Ovary (tissue), 9 donors: ENCODE data around the gene UGT1A3. TPM values are rescaled to one million over a fixed set of nuclear protein-coding genes. Genes with fewer than 3 reads are reported as not detected.

Experiments
- DNase-seq, 5 donors: peaks; one replicate each; pipeline ENCODE4 v3.0.0-alpha.2; 2019 to 2020
- H3K27ac ChIP-seq, 2 donors: fragments of 200-600 bp; one replicate each; pipeline versions ENCODE4 v1.5.1 to v1.8.0; 2019 to 2022
- H3K27me3 ChIP-seq: fragments of 200-600 bp; one replicate; pipeline ENCODE4 v1.8.0; 2022
- H3K36me3 ChIP-seq: fragments of 200-600 bp; sonication (generic); one replicate; pipeline ENCODE4 v1.5.1; 2019
- H3K4me1 ChIP-seq: one replicate; pipeline ENCODE4 v1.8.1; 2013; ENCODE audit warnings: mild to moderate bottlenecking, moderate library complexity; ENCODE audit not compliant: insufficient read depth
- H3K4me3 ChIP-seq: fragments of 200-600 bp; sonication (generic); one replicate; pipeline ENCODE4 v1.5.1; 2017
- H3K9me3 ChIP-seq, 2 donors: fragments of 200-600 bp in 1 of 2; sonication (generic) in 1 of 2; one replicate each; pipeline versions ENCODE4 v1.5.1 to v1.8.1; 2013 to 2019; ENCODE audit warnings: mild to moderate bottlenecking in 1 of 2, moderate library complexity in 1 of 2
- EP300 ChIP-seq: sonication (generic); formaldehyde crosslinking; IDR thresholded peaks from one replicate; pipeline ENCODE4 v1.6.1; 2017; ENCODE audit warnings: antibody characterized with exemption
- POLR2A ChIP-seq: fragments of 450-650 bp; IDR thresholded peaks from one replicate; pipeline ENCODE4 v1.6.1; 2017; ENCODE audit warnings: antibody characterized with exemption, mild to moderate bottlenecking, moderate library complexity
- WGBS, 3 donors: extraction: QIAGEN DNeasy Blood & Tissue Kit in 1 of 3; methylation state at CpG; one replicate each; pipeline versions ENCODE4 v1.1.5 to v1.1.7; 2013 to 2017; 5-methylcytosine and 5-hydroxymethylcytosine counted together
- intact Hi-C, 4 donors: fragments of 100-400 bp; cut with DNase I; formaldehyde crosslinking; loops; one replicate each; pipeline versions ENCODE4 v1.11.0 to v1.15.1; 2022 to 2023
- polyA plus RNA-seq, 2 donors: library from polyadenylated mRNA; stranded (reverse); fragments of 200-250 nt in 1 of 2; fragments of 350-450 nt in 1 of 2; fragmentation: Illumina TruSeq in 1 of 2; extraction: RNeasy Lipid Tissue Mini Kit (QIAGEN cat#74804) in 1 of 2; gene quantifications; one replicate each; pipeline ENCODE4 v1.2.3, GENCODE V29; 2013 to 2014
- total RNA-seq, 7 donors: library from RNA; depleted of rRNA in 2 of 7; stranded (reverse); fragments of >200 nt in 2 of 7; fragmentation: NEBNext Ultra II Directional in 3 of 7; extraction: Animal tissue kit (Norgen Biotek cat#: 25700) in 3 of 7; gene quantifications; one replicate each; pipeline versions ENCODE4 v1.1.0 to v1.2.4, GENCODE V29; 2016 to 2023
- TF ChIP-seq, protein P1 (sequence below), 3 donors: fragments of 450-650 bp in 2 of 3; fragments of 200-600 bp in 1 of 3; IDR thresholded peaks; one replicate each; pipeline versions ENCODE4 v1.5.1 to v1.8.0; 2016 to 2022; ENCODE audit warnings: antibody characterized with exemption in 3 of 3, mild to moderate bottlenecking in 1 of 3
- donor health status: DM: no; HTN: no; CAD: no; lungs with moderate emphysema.
- donor health status: DM: no; HTN: no; CAD: no.
- donor health status: Bipolar disorder and iron deficiency.
- donor health status: DM: yes; HTN: yes; CAD: no.
- donor health status: DM: no; HTN: no; CAD: no.
- donor health status: DM: yes; HTN: yes; CAD: no.

Gene UGT1A3
- total and polyA plus RNA-seq, 9 donors, result not detected

DNA sequence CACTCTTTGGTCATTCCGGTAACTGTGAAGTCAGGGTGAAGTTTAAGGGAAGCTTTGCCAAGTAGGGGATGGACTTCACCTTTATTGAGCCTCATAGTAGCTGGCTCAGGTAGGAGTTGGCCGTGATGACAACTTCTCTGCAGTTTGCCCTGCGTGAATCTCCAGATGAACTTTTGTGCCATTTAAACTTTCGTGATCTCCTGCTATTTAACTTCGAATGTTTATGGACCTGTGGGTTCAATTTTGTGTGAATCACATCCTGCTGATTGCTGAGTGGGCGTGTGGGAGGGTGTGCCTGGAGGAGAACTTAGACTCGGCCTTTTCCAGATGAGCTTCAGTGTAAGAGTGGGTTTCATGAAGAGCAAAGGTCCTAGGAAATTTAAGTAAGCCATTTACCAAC lies 35.4 kb downstream of the UGT1A3 start:
- no peaks in the 10 kb centered on the region for H3K27me3 ChIP-seq
- H3K36me3 ChIP-seq, result no peaks in the 10 kb centered on the region
- TF ChIP-seq, protein P1, sequence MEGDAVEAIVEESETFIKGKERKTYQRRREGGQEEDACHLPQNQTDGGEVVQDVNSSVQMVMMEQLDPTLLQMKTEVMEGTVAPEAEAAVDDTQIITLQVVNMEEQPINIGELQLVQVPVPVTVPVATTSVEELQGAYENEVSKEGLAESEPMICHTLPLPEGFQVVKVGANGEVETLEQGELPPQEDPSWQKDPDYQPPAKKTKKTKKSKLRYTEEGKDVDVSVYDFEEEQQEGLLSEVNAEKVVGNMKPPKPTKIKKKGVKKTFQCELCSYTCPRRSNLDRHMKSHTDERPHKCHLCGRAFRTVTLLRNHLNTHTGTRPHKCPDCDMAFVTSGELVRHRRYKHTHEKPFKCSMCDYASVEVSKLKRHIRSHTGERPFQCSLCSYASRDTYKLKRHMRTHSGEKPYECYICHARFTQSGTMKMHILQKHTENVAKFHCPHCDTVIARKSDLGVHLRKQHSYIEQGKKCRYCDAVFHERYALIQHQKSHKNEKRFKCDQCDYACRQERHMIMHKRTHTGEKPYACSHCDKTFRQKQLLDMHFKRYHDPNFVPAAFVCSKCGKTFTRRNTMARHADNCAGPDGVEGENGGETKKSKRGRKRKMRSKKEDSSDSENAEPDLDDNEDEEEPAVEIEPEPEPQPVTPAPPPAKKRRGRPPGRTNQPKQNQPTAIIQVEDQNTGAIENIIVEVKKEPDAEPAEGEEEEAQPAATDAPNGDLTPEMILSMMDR (IDR thresholded peaks at IDR 0.05), result no peak
- no peaks in the 10 kb centered on the region for H3K4me1 ChIP-seq
- no peak overlapping the region for H3K27ac ChIP-seq
- no peak for DNase-seq
- intact Hi-C loops, result no loop called here
- no peak overlapping the region for H3K4me3 ChIP-seq
- 50 to 65% (median 57%) methylated on average over 7 of the region's 7 CpGs for WGBS, 3 donors
- no peaks in the 10 kb centered on the region for H3K9me3 ChIP-seq

DNA sequence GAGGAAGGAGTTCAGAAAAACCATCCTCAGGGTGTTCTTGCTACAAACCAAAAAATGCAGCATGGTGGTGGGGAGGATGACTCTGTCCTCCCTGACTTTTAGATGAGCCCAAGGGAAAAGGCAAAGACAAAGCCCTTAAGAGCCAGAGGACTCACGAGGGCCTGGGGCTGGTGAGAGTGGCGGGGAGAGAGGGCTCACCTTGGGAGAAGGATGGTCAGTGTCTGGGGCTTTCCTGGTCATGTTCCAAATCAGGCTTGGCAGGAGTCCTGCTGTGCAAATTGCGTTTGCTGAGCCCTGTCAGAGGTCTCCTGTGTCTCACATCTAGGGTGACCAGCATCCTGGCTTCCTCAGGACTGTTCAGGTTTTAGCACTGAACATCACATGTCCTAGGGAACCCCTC lies 35.9 kb downstream of the UGT1A3 start:
- intact Hi-C loops, result no loop called here
- Histone ChIP-seq H3K36me3 (no peaks in the 10 kb centered on the region), H3K27me3 (no peaks in the 10 kb centered on the region), H3K9me3 (no peaks in the 10 kb centered on the region), H3K4me3 (no peak overlapping the region), H3K27ac (no peak overlapping the region), H3K4me1 (no peaks in the 10 kb centered on the region)
- 24 to 54% (median 37%) methylated on average over 3 of the region's 3 CpGs for WGBS, 3 donors
- no peak for TF ChIP-seq POLR2A
- DNase-seq, result no peak

DNA sequence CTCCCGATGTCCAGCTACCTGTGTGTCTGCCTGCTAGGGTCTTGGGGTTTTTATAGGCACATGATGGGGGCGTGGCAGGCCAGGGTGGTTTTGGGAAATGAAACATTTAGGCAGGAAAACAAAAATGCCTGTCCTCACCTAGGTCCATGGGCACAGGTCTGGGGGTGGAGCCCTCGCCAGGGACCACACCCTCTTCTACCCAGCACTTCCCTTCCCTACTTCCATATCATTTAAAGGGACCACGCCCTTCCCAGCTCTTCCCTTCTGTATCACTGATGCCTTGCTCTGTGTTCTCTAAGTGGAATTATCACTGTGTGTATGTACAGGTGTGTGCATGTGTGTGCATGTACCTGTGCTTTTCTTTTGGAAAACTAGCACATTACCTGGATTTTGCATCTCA lies 37.6 kb downstream of the UGT1A3 start:
- Histone ChIP-seq H3K36me3 (no peaks in the 10 kb centered on the region), H3K4me3 (no peak overlapping the region), H3K27me3 (no peaks in the 10 kb centered on the region), H3K4me1 (no peaks in the 10 kb centered on the region), H3K27ac (no peak overlapping the region), H3K9me3 (no peaks in the 10 kb centered on the region)
- TF ChIP-seq, protein P1 (IDR thresholded peaks at IDR 0.05), result no peak
- no peak for TF ChIP-seq EP300
- DNase-seq, result no peak
- intact Hi-C loops, result no loop called here
- 62 to 87% (median 72%) methylated on average over 4 of the region's 4 CpGs for WGBS, 3 donors

DNA sequence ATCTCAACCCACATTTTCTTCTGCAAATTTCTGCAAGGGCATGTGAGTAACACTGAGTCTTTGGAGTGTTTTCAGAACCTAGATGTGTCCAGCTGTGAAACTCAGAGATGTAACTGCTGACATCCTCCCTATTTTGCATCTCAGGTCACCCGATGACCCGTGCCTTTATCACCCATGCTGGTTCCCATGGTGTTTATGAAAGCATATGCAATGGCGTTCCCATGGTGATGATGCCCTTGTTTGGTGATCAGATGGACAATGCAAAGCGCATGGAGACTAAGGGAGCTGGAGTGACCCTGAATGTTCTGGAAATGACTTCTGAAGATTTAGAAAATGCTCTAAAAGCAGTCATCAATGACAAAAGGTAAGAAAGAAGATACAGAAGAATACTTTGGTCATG lies 39.2 kb downstream of the UGT1A3 start:
- TF ChIP-seq, protein P1 (IDR thresholded peaks at IDR 0.05), result no peak
- TF ChIP-seq POLR2A (no peak), EP300 (no peak)
- Histone ChIP-seq H3K27me3 (no peaks in the 10 kb centered on the region), H3K27ac (no peak overlapping the region), H3K4me3 (no peak overlapping the region), H3K36me3 (no peaks in the 10 kb centered on the region), H3K9me3 (no peaks in the 10 kb centered on the region), H3K4me1 (no peaks in the 10 kb centered on the region)
- intact Hi-C loops, result no loop called here
- WGBS, 3 donors, result 72 to 77% (median 74%) methylated on average over 4 of the region's 4 CpGs
- no peak for DNase-seq

DNA sequence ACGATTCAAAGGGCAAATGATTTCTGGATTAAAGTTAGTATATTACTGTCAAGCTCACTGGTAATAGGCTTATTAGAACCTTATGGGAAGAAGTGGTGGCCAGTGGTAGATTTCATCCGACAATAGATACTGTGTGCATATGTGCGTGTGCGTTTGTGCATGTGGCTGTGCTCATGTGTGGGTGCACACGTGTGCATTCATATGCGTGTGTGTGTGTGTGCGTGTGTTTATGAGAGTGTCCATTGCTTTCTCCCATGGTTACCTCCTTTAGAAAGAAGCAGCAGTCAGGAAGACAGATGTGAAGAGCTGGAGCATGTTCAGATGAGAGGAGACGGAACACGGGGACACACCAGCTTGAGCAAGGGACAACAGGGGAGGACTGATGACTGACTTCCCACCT lies 40.4 kb downstream of the UGT1A3 start:
- H3K4me3 ChIP-seq, result no peak overlapping the region
- no peak for DNase-seq
- no peaks in the 10 kb centered on the region for H3K36me3 ChIP-seq
- TF ChIP-seq, protein P1 (IDR thresholded peaks at IDR 0.05), result no peak
- TF ChIP-seq POLR2A (no peak), EP300 (no peak)
- no peaks in the 10 kb centered on the region for H3K4me1 ChIP-seq
- intact Hi-C loops, result no loop called here
- H3K9me3 ChIP-seq, result no peaks in the 10 kb centered on the region
- 89 to 91% (median 90%) methylated on average over 9 of the region's 9 CpGs for WGBS, 3 donors
- no peaks in the 10 kb centered on the region for H3K27me3 ChIP-seq
- no peak overlapping the region for H3K27ac ChIP-seq
